ENCODE results near the gene KRTAP10-4.

DNA sequence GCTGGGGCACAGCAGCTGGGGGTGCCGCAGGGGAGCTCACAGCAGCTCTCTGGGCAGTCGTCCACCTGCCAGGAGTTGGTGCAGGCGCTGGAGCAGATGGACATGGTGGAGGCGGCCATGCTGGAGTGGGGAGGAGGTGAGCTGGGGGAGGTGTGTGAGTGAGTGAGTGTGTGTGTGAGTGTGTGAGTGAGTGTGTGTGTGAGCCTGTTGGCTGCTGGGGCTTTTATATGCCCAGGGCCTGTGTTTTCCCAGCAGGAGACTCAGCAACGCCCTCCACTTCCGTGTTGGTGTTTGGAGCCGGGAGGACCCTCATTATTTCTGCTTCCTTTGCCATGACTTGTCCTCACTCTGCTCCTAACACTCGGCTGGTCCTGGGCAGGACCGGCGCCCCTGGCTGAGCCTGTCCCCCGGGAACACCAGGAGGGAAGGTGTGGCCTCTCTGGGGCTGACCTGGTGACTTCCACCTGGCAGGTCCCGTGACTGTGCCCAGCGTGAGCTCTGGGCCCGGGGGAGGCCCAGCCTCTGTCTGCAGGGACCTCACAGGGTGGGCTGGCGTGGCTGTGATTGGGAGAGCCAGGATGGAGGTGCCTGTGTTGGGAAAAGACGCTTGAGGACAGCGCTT lies 22.1 kb upstream of the KRTAP10-4 start, which contains the start of gene KRTAP10-2:
- no peak for TF ChIP-seq CTCF (conservative IDR thresholded peaks at IDR 0.05)
- no peak for TF ChIP-seq EZH2 (IDR thresholded peaks at IDR 0.05; ENCODE audit: low read depth)
